ENCODE results near the gene PTPRM. TPM values are rescaled to one million over a fixed set of nuclear protein-coding genes. Genes with fewer than 3 reads are reported as not detected.
A peak's percentile ranks its signal among the peaks of the same experiment; 100 is the strongest.
"Not testable (repeated sequence)": the region's sequence is repeated elsewhere in the genome, so short reads cannot be mapped to it uniquely, and the experiment has no call there.

The PTPRM gene
- total RNA-seq, 1 donor from 2014 or later: 32.3 TPM

- no peak for DNase-seq (ENCODE audit: low read depth in 2 of 2)
These were observed 158.4 kb downstream of the PTPRM start for GRCh38 chr18:7725473-7725872.

GRCh38 chr18:7725897-7726296, 158.8 kb downstream of the PTPRM start:
- no peak for DNase-seq (ENCODE audit: low read depth in 2 of 2)

GRCh38 chr18:7726522-7726921, 159.4 kb downstream of the PTPRM start:
- DNase-seq (ENCODE audit: low read depth in 2 of 2): no peak

DNA sequence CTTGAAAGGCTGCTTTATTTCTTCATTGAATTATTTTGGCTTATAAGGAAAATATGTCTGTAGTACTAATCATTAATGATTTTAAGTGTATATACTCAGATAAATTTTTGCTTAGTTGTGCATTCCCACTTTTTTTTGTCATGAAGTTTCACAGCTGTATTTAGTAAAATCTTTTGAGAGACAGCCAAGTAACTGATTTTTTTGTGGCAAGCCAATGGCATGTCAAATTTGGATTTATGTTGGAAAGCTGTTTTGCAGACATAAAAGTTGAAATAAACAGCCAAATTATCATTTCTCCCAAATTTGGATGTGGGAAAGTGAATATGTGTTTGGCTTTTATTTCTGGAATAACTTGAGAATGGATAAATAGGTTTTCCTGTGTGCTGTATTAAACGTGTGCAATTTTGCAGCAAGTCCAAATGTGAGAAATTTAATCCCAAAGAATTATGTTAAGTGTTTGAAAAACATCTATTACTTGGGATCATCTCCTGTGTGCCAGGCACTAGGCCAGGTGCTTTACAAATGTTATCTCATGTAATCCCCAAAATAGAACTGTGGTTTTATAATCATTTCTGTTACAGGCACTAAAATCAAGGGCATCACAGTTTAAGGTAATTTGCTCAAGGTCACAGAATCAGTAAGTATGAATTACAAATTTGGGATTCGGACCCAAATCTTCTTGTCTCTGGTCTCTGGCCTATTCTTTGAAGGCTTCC, 160.4 kb downstream of the PTPRM start:
- no peak for DNase-seq (ENCODE audit: low read depth in 2 of 2)

GRCh38 chr18:7728297-7728696, 161.2 kb downstream of the PTPRM start:
- no peak for DNase-seq (ENCODE audit: low read depth in 2 of 2)

GRCh38 chr18:7729868-7730267, 162.8 kb downstream of the PTPRM start:
- DNase-seq (ENCODE audit: low read depth in 2 of 2): no peak

- no peak for DNase-seq (ENCODE audit: low read depth in 2 of 2)
These were observed 163.6 kb downstream of the PTPRM start for GRCh38 chr18:7730682-7731081.

GRCh38 chr18:7733642-7734041, 166.5 kb downstream of the PTPRM start:
- no peak for DNase-seq (ENCODE audit: low read depth in 2 of 2)

DNA sequence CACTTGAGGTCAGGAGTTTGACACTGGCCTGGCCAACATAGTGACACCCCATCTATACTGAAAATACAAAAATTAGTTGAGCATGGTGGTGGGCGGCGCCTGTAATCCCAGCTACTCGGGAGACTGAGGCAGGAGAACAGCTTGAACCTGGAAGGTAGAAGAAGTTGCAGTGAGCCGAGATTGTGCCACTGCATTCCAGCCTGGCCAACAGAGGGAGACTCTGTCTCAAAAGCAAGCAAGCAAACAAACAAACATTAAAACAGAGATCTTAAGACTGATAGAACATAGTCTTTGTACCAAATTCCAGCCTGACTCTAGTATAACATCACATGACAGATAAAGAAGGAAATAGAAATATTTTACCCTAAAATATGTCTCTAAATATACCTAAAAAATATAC, 168.1 kb downstream of the PTPRM start:
- no peak for DNase-seq (ENCODE audit: low read depth in 2 of 2)

- DNase-seq (ENCODE audit: low read depth in 2 of 2): no peak
These were observed 168.6 kb downstream of the PTPRM start for GRCh38 chr18:7735626-7736175.

DNA sequence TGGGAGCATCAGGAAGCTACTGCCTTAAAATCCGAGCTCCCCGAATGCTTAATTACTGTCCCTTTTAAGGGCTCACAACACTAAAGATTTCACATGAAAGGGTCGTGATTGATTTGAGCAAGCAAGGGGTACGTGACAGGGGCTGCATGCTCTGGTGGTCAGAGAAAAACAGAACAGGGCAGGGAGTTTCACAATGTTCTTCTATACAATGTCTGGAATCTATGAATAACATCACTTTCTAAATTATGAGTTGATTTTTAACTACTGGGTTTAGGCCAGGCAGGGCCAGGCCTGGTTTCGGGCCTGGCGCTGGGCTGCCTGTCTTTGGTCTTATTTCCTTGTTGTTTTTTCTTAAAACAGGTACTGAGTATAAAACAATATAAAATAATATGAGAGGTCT, 169.4 kb downstream of the PTPRM start:
- DNase-seq (ENCODE audit: low read depth in 2 of 2): not testable (repeated sequence)

GRCh38 chr18:7737550-7737949, 170.4 kb downstream of the PTPRM start:
- DNase-seq (ENCODE audit: low read depth in 2 of 2): no peak

- DNase-seq (ENCODE audit: low read depth in 2 of 2): no peak
These were observed 173.7 kb downstream of the PTPRM start for GRCh38 chr18:7740821-7741220.

GRCh38 chr18:7741640-7742039, 174.5 kb downstream of the PTPRM start:
- DNase-seq (ENCODE audit: low read depth in 2 of 2): peak in 1 of 2 donors; percentile 67

DNA sequence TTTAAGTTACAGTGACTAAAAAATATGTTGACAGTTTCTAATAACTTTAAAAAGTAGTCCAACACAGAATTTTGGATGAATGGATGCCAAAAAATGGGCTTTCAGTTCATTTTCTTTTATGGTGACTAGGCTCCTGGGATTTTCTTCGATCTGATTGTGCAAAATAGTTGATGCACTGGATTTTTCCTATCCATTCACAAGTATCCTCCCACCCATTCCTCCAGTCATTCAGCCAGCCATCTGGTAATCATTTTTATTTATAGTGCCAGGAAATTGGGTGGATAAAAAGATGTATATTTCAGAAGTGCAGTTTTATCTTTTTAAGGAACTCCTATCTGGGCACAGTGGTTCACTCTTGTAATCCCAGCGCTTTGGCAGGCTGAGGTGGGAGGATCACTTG, 175.1 kb downstream of the PTPRM start:
- no peak for DNase-seq (ENCODE audit: low read depth in 2 of 2)

DNA sequence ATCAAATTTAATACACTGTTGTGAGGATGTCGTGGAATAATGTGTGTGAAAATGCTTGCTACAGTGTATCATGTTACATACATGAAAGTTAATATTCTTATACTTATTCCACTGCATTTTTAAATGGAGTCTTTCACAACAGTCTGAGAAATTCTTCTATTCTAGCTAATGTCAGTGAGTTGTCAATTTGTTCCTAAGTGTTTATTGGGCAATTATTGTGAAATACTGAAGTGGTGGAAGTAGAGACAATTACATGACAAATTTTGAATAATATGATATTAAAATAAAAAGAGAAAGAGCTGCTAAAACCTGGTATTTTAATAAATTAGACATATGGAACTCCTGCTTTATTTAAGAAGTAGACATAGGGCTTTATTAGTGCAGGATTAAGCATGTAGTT, 176.1 kb downstream of the PTPRM start:
- no peak for DNase-seq (ENCODE audit: low read depth in 2 of 2)

DNA sequence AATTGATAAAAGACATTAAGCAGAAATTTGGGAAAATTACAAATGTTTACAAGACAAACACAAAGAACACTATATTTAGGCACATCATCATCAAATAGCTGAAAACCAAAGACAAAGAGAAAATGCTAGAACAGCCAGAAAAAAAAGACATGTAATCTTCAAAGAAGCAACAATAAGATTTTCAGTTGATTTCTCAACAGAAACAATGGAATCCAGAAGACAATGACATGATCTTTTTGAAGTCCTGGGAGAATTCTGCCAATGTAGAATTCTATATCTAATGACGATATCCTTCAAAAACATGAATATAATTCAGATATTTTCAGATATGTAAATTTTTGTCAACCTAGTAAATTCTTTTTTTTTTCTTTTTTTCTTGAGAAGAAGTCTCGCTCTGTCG, 179.0 kb downstream of the PTPRM start:
- no peak for DNase-seq (ENCODE audit: low read depth in 2 of 2)

DNA sequence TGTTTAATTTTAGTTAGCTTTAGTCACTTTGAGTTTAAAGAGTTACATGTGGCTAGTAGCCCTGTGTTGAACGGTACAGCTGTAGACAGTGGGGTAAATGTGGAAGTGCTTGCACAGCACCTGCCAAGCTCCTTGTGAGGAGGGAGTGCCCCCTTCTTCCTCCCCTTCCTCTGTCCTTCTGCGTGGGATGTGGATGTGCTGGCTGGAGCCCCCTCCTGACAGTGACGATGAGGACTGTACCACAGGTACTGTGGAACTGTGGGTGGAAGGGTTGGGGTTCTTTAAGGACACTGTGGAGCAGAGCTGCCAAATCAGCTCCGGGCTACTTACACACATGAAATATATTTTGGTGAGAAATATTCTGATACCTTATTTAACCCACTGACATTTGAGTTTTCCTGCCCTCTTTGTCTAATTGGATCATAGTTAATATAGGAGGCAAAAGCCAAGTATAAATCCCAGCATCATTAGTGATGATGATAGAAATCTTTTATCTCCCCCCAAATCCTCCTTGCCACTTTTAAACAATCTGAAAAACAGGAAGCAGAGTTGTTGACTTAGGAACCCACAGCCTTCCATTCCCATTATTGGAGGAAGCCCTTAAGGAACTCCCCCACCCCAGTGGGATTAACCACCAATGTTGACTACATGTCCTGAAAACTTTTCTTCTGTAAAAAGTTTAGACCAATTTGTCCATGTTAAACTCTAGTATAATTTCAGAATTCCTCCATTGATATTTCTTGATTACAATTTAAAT, 181.3 kb downstream of the PTPRM start:
- peak in 1 of 2 donors; percentile 83 for DNase-seq (ENCODE audit: low read depth in 2 of 2)

DNA sequence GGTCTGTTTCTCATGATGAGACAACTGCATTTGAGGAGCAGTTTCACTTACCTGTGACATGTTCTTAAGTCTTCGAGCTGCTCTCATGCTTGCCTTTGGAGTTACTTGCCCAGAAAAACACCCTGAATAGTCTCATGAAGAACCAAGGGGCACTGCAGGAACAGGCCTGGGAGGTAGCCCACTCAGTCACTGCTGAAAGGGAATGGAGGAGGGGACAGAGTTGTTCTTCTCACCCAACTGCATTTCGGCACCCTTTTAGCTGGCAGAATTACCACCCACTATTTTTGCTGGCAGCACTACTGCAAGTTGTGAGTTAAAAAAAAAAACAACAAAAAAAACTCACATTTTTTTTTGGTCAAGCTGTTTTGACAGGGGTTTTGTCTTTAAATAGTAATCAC, 181.9 kb downstream of the PTPRM start:
- DNase-seq (ENCODE audit: low read depth in 2 of 2): no peak

- DNase-seq (ENCODE audit: low read depth in 2 of 2): peak in 1 of 2 donors; percentile 11
These were observed 182.4 kb downstream of the PTPRM start for GRCh38 chr18:7749510-7749981.

GRCh38 chr18:7750095-7750663, 183.1 kb downstream of the PTPRM start:
- peak in 1 of 2 donors; percentile 38 for DNase-seq (ENCODE audit: low read depth in 2 of 2)

DNA sequence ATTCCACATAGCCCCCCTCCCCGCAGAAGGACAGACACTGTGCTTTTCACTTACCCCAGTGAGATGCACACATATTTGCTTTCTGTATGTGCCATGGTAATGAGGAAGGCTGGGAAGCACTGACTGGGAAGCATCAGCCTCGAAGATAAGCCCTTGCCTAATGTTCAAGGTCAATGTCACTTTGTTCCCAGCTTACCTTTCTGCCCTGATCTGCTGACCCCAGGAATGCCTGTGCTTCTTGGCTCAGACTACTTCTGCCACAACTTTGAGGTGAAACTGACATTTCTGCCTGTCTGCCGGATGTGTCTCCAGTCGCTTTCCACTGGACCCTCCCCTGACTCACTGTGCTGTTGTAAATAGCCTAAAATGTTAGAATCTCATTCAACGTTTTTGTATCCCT, 183.8 kb downstream of the PTPRM start:
- DNase-seq (ENCODE audit: low read depth in 2 of 2): no peak

All from dermis microvascular lymphatic vessel endothelial cell (primary cell).